ENCODE results near the gene SULT4A1. TPM values are rescaled to one million over a fixed set of nuclear protein-coding genes. Genes with fewer than 3 reads are reported as not detected.

Gene SULT4A1
- total RNA-seq, 1 donor from 2014 or later = 0.92 TPM

- no peak for DNase-seq
These were observed 2.2 kb downstream of the SULT4A1 start for GRCh38 chr22:43860126-43860525.

DNA sequence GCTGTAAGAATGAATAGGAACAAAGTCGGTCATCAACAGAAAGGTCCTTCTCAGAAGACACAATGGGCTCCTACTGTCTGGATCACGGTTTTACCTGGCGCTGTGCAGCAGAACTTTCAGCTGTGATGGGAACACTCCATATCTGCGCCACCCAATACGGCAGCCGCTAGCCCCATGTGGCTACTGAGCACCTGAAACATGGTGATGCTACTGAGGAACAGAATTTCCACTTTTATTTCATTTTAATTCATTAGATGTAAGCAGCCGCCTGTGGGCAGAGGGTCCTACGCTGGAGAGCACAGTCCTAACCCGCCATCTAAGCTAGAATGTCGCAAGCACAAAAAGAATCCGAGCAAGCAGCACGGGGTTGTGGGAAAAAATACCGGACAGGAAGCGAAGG is 2.7 kb downstream of the SULT4A1 start:
- no peak for DNase-seq

- no peak for DNase-seq
These were observed 3.1 kb downstream of the SULT4A1 start for GRCh38 chr22:43859176-43859575.

GRCh38 chr22:43858156-43858895 is 4.0 kb downstream of the SULT4A1 start:
- DNase-seq = no peak

- no peak for DNase-seq
These were observed 4.9 kb downstream of the SULT4A1 start for GRCh38 chr22:43857367-43857766.

DNA sequence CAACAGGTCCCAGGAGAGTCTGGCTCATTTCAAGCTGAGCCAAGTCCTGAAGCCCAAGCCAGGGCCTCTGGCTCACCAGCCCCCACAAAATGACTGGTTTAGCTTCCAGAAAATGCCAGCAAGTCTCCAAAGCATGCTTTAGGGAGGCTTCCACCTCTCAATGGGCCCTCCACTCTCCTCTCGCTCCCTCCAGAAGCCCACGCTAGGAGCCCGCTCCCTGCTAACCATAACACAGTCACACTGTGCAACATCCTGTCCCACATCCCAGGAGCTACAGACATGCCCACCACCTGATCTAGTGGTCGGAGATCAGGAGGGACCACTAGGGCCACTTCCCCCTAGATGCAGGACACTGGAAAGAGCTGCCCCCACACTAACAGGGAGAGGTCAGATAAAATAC is 6.9 kb downstream of the SULT4A1 start:
- DNase-seq = no peak

DNA sequence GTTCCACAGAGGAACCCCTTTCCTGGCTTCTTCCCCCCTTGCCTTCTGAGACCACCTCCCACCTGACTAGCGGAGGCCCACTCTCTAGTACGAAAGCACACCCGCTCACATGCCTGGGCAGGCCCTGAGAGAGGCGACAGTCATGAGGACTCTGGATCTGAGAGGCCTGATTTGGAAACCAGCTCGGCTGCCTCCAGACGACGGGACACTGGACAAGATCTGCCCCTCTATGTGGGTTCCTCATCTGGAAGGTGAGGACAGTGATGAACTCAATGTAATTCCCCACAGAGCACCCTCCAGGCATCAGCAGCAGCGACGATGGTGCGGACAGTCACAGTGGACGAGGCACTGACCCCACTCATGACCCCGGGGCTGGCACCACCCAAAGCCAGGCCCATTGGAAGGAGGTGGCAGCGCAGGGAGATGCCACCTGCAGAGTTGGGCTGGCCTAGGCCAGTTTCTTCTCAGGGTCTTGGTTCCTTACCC is 7.5 kb downstream of the SULT4A1 start:
- no peak for DNase-seq

GRCh38 chr22:43854121-43854785 is 8.1 kb downstream of the SULT4A1 start:
- no peak for DNase-seq

- DNase-seq = peak; percentile 34
These were observed 8.9 kb downstream of the SULT4A1 start for GRCh38 chr22:43853328-43853931.

- no peak for DNase-seq
These were observed 9.6 kb downstream of the SULT4A1 start for GRCh38 chr22:43852573-43853327.

GRCh38 chr22:43851979-43852307 is 10.4 kb downstream of the SULT4A1 start:
- no peak for DNase-seq

- no peak for DNase-seq
These were observed 11.0 kb downstream of the SULT4A1 start for GRCh38 chr22:43851058-43851978.

- no peak for DNase-seq
These were observed 11.8 kb downstream of the SULT4A1 start for GRCh38 chr22:43850529-43850928.

- peak; percentile 19 for DNase-seq
These were observed 12.6 kb downstream of the SULT4A1 start for GRCh38 chr22:43849731-43850130.

- peak; percentile 88 for DNase-seq
These were observed 13.7 kb downstream of the SULT4A1 start for GRCh38 chr22:43848366-43849171.

DNA sequence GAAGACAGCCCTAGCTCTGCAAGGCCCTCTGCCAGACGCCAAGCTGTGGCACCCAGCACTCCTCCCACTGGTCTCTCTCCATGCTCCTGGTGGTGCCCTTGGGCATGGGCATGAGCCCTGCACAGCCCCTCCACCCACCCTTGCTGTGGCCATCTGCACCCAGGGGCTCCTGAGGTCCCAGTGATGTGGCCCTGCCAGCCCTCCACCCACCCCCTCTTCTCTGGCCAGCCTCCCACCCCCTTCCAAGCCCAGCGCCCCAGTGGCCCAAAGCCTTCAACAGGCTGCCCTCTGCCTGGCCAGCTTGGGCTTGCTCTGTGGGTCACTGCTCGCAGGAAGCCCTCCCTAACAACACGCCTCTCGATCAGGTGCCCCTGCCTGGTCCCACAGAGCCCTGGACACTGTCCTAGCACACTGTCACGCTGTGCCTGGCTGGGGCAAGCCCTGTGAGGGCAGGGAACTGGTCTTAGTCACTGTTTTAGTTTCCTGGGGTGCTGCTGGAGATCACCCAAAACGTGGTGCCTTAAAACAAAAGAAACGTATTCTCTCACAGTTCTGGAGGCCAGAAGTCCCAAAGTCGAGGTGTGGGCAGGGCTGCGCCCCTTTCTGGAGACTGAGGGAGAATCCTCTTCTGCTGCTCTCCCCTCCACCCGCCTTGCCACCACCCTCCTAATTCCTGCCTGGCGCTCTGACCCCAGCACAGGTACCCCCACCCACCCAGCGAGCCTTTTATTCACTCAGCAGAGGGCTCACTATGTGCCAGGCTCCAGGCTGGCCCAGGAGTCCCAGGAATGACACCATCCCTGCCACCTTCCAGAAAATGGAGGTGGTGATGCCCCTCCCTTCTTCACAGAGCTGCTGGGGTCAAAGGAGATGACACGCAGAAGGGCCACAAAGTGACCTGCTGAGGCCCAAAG is 14.7 kb downstream of the SULT4A1 start:
- no peak for DNase-seq

DNA sequence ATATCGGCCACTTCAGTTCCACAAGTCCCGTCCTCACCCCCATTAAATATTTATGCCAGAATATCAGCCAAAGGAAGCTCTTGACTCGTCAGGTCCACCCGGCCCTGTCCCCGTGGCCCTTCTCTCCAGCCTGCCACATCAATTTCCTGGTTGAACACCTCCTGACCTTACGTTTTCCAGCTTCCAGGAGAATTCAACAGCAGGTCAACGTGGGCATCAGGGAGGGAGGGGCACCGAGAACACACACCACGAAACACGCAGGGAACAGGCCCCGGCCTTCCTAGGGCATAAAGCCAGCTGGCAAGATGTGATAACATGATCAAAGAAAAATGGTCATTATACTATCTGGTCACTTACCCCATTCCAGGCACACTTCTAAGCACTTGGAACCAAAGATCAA is 15.3 kb downstream of the SULT4A1 start:
- DNase-seq = no peak

DNA sequence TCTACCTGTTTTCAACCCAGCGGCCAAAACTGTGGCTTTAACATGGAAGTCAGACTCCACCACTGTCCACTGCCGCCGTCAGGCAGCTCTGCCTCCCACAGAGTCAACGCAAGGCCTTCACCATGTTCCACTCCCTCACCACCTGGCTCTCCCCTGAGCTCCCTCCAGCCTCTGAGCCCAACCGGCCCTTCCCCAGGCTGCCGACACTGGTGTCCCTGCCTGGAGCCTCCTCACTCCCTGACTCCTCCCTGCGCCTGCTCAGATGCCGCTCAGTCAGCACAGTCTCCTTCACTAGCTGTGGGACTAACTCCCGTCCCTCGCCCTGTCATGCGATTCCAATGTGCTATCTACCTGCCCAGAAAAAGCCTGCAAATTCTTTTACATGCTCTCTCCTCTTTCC is 16.3 kb downstream of the SULT4A1 start:
- DNase-seq = no peak

Measured in tongue (tissue), 2 donors.